ENCODE data around the gene SERPINB2. TPM values are rescaled to one million over a fixed set of nuclear protein-coding genes. Genes with fewer than 3 reads are reported as not detected.

The SERPINB2 gene
- total RNA-seq, result 1.4 and 19.1 TPM in 2 replicates

GRCh38 chr18:63887424-63887823, at the start of gene SERPINB2:
Gene SERPINB2, plus strand, starts transcription at chr18:63887705. Its CDS starts 3,740 bp downstream, at chr18:63891445.

DNA sequence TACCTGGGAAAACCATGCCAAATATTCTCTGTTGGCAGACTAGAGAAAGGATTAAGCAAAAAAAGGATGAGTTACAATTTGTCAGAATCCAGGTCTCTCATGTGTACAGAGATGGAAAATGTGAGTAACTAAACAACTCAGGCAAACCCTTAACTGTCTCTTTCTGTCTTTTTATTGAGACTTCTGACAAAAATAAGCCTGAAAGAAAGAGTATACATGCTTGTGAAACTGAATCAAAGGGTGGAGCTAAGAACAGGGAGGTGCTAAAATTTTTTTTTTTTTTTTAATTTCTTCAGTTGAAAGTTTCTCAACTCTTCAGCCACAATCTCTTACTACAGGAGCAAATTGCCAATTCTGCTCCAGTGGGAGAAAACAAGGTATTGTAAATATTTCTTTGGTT, 20.2 kb downstream of the SERPINB2 start, which contains the start of gene SERPINB10:
SERPINB10 (plus strand) TSS at position 295 of the 400 bp plus-strand sequence. CDS start 7,553 bp downstream, outside the sequence.

GRCh38 chr18:63949068-63949737, 61.7 kb downstream of the SERPINB2 start, which contains the start of gene HMSD:
Gene HMSD, plus strand, starts transcription at chr18:63949301. Its CDS starts 4,155 bp downstream, at chr18:63953456.

Other genes with a start within 250 kb of the SERPINB2 start
- 0.64 TPM in 1 of 2 replicates, not detected in the other for gene SERPINB4, start 243.4 kb upstream of the SERPINB2 start, total RNA-seq
- under 0.01 TPM in 1 of 2 replicates, not detected in the other for gene SERPINB3, start 225.8 kb upstream of the SERPINB2 start, total RNA-seq
- gene SERPINB11, start 184.7 kb upstream of the SERPINB2 start, total RNA-seq, result not detected in 2 replicates
- gene SERPINB7, start 112.3 kb upstream of the SERPINB2 start, total RNA-seq, result 0.91 TPM in 1 of 2 replicates, not detected in the other
- not detected in 2 replicates for gene SERPINB10, start 20.3 kb downstream of the SERPINB2 start, total RNA-seq
- 0.16 and 0.78 TPM in 2 replicates for gene HMSD, start 61.6 kb downstream of the SERPINB2 start, total RNA-seq
- 1.4 and 15.6 TPM in 2 replicates for gene SERPINB8, start 82.4 kb downstream of the SERPINB2 start, total RNA-seq